GM18526 (cell line): ENCODE data around the gene FOXL2NB.

Experiments
- POLR2A ChIP-seq: IDR thresholded peaks from 3 replicates; pipeline ENCODE4 v1.6.1; 2011; ENCODE audit not compliant: insufficient read length; ENCODE audit errors: extremely low read depth

The FOXL2NB gene

DNA sequence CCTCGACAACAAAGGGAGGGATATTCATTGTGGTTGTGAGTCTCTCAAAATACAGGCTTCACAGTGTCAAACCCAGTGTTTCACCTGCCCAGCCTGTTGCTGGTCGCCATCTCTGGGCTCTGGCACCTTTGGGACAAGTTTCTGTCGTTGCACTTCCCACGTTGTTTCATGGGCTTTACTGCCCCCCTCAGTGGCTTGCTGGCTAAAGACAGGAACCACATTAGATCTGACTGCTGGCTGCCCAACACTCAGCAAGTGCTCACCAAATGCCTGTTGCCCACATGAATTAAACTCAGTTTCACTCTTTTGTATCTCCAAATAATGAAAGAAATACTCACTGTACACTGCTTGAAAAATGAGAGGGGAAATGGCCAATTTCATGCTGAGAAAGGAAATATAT is 27.7 kb upstream of the FOXL2NB start:
- no peak for TF ChIP-seq POLR2A

DNA sequence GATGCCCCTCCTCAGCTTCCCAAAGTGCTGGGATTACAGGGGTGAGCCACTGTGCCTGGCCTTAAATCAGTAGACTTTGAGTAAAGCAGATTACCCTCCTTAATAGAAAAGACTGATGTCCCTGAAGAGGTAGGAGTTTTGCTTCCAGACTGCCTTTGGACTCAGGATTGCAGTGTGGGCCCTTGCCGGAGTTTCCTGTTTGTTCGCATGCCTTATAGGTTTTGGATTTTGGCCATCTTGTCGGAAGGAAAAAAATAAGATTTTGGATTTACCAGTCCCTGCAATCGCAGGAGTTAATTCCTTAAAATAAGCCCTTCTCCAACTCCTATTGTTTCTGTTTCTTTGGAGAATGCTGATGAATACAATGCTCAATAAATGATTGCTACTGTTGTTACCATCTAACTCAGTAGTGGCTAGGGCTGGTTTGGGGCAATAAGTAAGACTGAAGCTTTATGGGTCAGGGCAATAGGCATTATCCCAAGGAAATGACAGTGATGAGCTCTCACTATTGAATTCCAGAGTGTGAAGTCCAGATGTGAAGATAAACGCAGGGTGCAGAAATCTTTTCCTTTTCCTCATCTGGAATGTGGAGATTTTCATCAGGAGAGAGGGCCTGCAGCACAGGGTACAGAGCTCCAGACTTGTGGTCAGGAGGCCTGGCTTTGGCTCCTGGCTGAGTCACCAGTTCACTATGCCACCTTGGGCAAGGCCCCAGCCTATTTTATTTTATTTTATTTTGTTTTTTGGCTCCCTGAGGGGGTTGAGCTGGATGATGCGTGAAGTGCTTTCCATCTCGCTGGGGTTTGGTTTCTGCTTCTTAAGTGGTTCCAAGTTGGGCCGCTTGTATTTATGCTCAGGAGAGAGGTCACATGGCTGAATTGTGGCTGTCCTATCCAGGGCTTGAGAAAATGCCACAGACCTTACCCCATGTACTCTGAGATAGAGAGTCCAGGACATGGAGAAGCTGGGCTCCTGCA is 25.4 kb upstream of the FOXL2NB start:
- no peak for TF ChIP-seq POLR2A

DNA sequence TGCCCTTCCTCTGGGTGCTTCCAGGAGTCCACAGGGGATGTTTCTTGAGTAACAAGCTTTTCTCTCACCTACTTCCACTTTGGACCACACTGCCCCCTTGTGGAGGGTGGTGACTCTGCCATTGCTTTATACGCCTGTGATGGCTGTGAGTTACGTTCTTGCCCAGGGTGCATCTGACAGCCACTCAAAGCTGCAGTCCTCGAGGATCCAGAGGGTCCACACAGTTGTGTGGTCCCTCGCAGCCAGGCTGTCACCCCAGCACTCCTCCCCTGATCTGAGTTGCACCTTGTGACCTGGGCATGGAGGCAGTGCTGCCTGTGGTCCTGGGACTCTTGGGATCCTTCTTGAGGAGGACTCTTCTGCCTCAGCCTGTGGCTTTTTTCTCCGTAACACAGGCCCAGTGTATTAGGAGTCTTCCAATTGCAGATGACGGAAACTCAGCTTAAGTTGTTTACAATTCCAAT is 23.5 kb upstream of the FOXL2NB start:
- no peak for TF ChIP-seq POLR2A

DNA sequence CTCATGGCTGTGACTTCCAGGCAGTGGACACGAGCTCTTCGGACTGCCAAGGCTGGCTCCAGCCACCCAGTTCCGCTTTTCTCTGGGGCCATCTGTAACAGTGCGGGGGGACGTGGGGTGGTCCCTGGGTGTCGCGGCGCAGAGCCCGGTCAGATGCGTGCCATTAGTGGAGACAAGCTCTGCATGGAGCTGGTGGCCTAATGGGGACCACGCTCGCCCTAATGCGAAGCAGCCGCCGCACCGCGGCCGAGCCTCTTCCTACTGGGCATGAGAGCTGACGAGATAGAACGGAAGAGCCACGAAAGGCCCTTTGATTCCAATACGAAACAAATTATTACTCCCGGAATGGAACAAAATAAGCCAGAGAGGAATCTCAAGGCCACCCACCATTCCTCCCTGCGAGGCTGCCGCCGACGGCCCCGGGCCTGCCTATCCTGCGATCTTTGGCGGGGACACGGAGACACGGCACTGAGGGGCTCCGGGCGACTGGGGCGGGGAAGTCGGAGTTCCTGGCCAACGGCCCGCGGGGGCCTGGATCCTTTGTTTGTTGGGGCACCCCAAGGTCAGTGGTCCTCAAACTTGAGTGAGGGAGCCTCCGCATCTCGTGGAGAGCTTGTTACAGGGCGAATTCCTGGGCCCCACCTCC is 18.2 kb upstream of the FOXL2NB start:
- no peak for TF ChIP-seq POLR2A

DNA sequence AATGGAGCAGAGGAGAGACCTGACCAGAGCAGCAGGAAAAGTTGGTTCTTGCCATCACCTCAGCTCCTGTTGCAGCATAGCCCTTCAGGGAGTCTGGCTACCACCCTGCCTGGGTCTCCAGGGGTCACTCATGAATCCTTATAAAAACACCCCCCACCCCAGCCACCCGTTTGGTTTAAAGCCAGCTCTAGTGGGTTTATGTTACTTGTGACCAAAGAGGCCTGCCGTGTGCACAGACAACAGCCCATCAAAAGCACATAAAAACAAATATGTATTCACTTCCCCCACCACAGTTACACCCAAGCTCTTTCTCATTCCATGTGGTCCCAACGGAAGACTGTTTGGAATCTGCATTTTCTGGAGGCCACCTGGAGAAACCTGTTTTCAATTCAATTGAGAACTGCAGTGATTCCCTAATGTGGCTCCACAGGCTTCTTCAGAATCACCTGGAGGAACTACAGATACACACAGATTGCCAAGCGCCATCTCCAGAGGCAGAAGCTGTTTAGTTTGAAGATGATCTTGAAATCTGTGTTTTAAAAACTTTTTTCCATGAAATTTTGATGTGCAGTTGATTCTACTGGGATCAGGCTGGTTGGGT is 13.8 kb upstream of the FOXL2NB start:
- TF ChIP-seq POLR2A: no peak

DNA sequence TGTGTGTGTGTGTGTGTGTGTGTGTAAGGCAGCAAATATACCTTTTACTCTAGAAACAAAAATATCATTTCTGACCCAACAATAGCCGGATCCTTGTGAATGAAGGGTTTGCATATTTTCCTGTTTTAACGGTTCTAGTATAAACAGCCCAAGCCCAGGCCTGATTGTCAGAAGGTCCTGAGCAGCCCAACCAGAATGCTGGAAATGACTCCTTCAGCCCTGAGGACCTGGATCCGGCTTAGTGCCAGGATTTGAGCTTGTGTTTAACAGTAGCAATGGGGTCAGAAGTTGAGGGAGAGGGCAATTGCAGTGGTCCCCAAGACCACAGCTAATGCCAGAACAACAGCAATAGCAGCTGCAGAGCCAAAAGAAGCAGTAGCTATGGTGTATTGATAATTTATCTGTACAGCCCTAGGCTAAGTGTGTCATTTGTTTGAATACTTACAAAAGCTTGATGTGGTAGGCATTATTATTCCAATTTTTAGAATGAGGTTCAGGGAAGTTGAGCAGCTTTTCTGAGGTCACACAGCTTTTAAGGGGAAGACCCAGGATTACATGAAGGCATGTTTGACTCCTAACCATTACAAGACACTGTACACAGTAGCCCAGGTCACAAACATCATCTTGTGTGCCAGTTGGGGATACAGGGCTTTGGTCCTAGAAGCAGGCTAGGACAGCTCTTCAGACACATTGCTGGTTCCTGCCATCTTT is 12.9 kb upstream of the FOXL2NB start:
- no peak for TF ChIP-seq POLR2A

DNA sequence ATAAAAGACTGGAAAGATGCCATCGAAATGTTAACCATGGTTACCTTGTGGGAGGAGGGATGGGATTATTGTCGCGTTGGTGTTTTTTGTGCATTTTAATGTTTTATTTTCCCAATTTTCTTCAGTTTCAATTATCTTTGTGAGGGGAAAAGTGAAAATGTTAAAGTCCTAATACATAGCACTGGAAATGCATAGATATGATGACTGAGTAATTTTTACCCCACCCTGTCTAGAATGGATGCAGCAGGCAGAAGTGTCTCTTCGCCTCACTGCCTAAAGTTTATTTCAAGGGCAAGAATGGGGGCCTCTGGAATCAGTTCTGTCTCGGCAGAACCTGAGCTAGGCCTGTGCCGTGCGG is 11.5 kb upstream of the FOXL2NB start:
- TF ChIP-seq POLR2A: no peak

DNA sequence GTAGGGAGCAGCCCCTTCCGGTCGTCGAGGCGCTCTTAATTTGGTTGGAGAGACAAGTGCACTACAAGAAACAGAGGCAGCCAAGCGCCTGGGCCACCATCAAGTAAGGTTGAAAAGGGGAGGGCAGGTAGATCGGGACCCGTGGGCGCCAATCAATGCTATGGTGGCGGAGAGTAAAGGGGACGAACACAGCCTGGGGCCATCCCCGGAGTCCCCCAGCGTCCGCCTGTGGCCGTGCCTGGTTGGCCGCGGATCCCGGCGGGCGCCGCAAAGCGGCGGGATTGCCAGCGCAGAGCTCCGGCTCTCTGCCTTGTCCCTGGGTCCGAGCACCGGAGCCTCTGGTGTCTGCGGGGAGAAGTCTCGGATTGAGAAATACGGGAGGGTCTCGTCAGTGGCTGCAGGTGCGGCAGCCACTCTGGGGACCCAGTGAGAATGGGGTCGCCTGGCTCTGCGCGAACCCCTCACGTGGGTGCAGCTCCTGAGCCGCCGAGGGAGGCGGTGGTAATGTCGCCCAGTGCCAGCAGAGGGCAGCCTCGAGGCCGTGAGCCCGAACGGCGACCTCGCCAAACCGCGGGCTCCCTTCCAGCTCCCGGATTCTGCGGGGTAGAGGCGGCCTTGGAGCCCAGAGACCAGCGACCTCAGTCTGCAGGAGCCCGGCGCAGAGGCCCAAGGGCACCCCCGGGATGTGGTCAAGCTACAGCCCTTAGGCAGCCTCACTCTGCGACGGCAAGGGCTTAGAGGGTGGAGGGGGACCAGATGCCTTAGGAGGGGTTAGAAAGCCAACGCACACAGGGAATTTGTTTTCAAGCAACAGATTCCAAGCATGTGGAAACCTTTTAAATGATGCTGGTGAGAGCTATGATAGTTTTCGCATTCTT is 10.9 kb upstream of the FOXL2NB start:
- no peak for TF ChIP-seq POLR2A

DNA sequence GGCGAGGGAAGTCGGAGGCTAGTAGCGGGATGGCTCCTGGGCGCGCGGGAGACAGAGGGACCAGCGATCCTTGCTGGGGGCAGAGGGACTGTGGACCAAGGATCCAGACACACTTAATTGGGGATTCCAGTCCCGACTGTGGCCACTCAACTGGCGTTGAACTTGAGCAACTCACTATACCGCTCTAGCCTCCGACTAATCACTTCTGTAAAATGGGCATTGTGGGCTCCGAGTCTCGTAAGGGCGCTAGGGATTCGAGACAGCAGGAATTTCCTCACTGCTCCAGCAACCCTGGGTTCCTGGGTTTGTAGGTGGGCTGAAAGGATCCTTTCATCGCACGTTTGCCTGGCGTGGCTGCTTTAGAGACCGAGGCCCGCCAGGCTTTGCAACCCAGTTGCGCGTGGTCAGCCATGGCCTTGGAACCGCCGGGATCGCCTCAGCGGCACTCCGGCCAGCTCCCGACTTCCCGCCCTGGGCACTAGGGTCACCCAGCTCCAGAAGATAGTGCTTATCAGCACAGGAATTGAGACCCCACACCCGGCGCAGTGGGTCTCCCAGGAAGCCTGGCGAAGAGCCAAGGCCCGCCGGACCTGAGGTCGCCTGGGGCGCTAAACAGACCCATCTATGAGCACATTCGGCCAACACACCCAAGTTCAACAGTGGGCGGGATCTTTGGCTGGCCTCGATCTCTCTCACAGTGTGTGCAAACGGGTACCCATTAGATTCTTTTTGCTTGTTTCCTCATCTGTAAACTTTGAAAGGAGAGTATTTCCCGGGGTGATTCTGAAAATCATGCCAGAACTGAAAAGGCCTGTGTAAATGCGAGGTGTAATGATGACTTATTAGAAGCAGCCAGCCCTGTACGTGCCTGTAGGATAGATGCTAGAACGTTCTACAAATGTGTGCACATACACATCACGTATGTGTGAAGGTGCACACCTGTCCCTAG is 10.0 kb upstream of the FOXL2NB start:
- TF ChIP-seq POLR2A: no peak

DNA sequence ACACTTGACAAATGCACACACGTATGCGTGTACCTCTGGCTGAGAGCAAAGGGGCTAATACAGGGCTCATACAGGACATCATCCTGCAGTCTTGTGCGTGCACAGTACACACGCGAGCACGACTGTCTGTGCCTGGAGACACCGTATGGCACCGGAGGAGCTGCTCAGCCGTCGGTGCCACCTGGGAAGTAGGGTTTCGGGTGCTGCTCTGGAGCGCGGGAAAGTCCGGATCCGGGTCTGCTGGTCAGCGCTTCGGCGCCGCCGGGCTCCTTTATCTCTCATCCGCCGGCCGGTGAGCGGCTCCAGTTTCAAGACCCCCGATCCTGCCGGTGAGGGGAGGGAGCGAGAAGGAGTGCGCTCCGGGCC is 9.3 kb upstream of the FOXL2NB start:
- no peak for TF ChIP-seq POLR2A

DNA sequence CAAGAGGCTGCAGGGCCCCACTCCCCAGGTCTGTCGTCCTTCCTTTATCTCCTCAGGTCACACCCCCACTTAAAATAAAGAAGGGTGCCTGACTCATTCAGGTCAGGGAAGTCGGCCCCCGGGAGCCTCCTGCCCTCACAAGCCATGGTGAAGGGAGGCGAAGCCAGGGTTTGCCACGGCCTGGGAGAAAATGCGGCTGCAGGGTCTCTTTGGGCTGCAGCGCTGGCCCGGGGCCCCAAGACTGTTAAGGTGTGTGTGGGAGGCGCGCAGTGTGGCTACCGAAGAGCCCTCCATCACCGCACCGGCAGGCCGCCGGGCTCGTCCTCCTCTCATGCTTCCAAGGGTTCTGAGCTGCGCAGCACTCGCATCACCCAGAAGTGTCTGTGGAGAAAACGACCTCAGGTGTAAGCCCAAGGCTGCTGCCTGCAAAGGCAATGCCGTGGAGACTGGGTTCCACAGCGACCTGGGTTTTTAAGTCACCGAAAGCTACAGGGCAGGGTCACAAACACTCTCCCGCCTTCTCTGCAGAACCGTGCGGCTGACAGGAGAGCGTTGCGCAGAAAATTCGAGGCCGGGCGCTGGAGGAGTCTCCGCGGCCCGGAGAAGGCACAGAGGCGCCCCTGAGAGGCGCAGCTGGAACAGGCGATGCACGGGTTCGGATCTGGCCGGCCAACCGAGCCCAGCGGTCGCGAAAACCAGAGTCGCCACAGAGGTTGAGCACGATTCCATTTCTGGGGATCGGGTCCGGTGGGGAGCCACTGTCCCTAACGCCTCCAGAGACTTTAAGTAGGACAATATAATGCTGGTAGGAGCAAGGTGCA is 8.8 kb upstream of the FOXL2NB start:
- TF ChIP-seq POLR2A: no peak

DNA sequence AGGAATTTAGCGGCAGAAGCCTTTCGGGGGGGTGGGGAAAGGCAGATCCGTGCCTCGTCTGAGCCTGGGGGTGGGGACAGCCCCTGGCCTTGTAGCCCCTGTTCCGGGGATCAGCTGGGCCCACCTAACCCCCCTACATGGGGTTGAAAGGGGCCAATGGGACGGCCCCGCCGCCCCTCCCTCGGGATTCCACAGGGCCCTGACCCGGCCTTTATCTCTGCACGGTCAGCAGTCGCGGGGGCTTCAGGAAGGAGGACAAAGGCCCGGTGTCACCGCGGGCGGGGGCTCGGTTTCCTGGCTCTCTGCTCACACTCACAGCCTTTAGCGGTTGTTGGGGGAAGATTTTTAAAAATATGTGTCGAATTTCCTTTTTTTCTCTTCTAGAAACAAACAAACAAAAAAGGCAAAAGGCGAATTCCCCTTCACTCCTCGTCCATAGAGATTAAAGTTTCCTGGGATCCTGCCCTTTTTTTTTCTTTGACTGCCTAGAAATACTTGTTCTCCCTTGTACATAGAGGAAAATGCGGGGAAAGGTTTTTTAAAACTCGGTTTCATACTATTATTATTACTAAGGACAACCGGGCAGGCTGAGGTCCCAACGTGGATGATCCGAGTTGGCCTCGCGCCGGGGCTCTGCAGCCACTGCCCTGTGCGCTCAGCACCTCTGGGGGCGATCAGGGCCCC is 8.0 kb upstream of the FOXL2NB start:
- no peak for TF ChIP-seq POLR2A
